HG03066 (cell line): Measurements from ENCODE around the gene TFE3.
"Not testable (repeated sequence)": the region's sequence is repeated elsewhere in the genome, so short reads cannot be mapped to it uniquely, and the experiment has no call there.

Source experiments
- ATAC-seq: cut with Tn5 transposase; IDR thresholded peaks from one replicate; pipeline ENCODE4 v1.9.1; 2021; ENCODE audit warnings: low read depth; ENCODE audit not compliant: unreplicated experiment

The TFE3 gene

DNA sequence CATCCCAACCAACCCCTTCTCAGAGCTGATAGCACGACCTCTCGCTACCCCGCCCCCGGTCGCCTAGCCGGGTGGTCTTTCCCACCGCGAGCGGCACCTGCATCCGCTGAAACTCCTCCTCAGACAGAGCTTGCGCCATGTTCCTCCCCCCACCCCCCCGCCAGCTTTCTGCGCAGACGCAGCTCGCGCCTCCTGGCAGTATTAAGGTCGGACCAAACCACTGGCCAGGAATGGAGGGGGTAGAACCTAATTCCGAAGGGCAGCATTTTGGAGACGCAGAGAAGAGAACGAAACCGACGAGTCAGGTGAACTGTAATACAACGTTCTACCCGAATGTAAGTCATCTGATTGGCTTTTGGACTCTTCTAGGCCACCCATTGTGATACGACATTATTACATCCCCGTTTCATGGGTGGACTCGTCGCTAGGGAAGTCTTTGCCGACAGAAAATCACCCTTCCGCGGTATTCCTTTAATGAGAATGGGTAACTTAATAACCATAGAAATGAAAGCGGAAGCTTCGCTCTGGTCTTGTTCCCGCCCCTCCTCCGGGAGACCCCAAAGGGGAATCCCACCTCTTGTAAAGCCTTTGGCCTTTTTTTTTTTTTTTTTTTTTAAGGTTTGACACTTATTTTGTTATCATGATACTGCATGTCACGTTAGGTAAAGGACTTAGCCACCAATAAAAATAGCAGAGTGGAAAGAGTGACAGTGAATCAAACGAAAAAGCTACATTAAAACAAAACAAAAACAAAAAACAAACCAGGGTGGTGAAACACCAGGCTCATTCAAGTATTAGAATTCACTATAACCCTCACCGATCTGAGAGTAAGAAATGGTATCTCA, 40.8 kb downstream of the TFE3 start, which contains the start of gene GRIPAP1:
Gene GRIPAP1, minus strand, starts transcription at position 174 of the 845 bp plus-strand sequence. Its CDS starts 35 bp downstream, at position 139.
- ATAC-seq = peak; percentile 71

DNA sequence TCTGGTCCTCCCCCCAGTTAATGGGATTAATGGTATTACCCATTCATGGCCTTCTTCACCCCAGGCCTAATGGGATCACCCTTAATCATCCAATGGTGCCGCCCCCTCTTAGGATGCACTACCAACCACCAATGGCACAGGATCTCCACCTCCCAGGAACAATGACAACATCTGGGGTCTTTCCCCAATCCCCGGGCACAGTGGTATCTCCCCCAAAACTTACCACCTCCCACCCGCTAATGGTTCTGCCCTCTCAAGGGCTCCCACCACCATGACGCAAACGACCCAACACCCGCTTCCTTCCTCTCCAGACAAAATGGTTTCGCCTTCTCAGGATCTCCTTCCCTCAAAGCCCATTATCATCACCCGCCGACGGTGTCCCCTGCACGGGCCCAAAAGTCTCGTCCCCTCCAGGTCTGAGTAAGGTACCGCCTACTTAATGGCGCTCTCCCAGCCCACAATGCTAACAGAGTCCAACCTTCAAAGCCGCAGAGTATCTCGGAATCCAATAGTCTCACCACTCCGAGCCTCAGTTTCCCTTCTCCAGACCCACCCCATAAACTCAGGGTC, 41.6 kb downstream of the TFE3 start:
- peak; percentile 38 for ATAC-seq

DNA sequence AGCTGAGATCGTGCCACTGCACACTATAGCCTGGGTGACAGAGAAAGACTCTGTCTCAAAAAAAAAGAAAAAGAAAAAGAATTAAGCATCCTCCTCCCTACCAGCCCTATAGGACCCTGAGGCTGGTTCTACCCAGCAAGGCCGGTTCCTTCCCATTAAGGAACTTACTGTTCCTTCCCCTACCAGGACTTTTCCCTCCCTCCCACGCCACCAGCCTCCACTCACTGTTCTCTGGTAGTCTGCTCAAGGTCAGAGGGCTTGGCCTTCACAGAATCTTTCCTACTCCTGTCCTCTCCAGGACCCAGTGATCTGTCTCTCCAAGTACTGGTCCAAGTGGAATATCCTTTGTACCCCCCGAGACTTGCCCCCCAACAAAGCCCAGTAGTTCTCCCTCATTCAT, 42.5 kb downstream of the TFE3 start:
- no peak for ATAC-seq

DNA sequence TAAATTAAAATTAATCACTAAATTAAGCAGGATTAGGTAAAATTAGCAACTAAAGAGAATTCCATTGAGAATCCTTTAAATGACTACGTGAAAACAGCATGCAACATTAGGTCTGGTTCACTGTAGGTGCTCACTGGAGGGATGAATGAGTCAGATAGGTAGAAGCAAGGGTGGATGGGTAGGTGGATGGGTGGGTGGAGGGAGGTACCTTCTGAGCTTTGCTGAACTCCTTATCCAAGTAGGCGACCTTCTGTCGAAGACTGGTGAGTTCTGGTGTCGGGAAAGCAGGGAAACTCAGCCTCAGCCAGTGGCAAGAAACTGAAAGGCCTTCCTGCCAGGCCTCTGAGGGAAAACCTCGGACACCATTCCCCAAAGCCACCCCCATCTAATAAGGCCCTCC, 44.1 kb downstream of the TFE3 start:
- ATAC-seq = no peak

DNA sequence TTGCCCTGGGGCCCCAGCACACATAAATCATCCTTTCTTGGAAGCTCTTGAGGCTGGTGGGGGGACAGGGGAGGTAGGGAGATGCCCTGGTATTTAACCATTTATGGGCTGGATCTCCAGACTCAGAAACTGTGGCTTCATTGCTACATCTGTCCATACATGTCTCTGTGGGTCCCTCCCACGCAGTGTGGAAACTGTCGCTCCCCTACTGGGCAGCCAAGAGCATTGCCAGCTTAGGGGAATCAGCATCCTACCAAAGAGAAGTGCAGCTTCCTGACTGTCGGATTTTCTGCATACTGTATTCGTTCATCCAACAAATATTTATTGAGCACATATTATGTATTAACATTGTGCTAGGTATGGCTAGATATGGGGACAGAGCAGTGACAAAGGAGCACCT, 44.8 kb downstream of the TFE3 start:
- no peak for ATAC-seq

DNA sequence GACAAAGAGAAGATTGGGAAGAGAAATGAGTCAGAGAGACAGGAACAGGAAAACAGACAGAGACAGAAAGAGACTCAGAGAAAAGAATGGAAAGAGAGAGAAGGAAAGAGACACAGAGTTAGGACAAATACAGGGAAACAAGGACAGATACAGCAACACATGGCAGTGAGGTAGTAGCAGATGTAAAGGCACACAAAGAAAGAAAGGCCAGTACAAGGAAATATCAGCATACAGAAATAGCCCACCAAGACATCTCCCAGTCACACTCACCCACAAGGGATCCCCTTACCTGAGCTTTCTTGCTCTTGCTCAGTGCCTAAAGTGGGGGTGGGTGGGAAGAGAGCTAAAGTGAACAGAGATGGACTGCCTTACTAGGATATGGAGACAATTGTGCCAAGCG, 45.3 kb downstream of the TFE3 start:
- ATAC-seq = no peak

DNA sequence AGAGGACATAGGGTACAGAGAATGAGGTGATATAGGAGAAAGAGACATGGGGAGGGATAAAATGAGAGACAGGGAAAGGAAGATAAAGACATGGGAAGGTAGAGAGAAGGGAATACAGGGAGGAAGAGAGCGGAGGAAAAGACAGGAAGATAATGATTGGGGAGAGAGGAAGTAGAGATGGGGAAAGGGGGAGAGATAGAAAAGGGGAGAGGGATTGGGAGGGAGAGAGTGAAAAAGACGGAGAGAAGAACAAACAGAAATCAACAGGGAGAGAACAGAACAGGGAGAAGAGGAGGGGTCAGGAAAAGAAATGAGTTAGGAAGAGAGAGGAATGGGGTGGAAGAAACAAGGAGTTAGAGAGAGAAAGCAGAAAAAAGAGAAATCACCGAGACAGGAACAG, 45.7 kb downstream of the TFE3 start:
- no peak for ATAC-seq

DNA sequence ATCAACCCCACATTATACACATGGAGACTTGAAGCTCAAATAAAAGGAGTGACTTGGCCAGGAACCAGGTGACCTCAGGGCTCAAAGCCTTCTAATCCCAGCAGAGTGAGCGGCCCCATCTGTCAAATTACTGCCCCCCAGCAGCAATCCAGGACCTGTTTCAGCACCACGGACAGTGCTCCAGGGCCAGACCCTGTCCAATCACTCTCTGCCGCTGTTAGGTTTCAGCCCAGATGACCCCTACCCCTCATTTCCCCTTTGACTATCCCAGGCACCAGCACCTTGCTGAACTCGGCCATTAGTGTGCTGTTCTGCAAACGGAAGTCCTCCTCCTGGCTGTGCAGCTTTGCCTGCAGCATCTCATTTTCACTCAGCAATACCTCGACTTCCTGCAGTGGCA, 46.2 kb downstream of the TFE3 start:
- no peak for ATAC-seq

DNA sequence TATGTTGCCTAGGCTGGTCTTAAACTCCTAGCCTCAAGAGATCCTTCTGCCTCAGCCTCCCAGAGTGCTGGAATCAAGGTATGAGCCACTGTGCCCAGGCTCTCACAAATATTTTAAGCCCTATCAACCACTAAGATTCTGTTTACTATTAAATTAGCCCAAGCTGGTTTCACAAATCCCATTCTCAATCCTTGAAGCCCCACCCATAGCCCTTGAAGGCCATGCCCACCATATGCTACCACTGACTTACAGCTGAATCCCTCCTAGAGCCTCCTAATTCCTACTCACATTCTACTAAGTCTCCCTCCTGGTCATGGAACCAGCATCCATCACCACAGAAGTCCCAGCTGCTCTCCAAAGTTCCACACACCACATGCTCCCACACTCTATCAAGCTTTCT, 50.8 kb downstream of the TFE3 start:
- ATAC-seq = no peak

DNA sequence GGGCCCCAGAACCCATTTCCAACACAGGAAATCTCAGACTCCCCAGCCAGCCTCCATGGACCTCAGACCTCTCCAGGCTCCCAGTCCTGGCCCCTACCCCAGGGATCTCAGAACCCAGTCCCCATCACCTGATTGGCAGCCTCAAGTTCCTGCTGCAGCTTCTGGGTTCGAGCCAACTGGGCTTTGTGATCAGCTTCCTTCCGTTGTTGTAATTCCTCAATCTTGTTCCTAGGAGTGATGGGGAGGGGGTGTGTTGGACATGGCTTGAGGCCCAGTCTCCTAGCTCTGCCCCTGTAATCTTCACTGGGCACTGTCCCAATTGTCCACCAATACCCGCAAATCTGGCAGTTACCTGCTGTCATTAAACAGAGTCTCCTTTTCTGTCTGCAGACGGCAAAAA, 53.7 kb downstream of the TFE3 start:
- no peak for ATAC-seq

DNA sequence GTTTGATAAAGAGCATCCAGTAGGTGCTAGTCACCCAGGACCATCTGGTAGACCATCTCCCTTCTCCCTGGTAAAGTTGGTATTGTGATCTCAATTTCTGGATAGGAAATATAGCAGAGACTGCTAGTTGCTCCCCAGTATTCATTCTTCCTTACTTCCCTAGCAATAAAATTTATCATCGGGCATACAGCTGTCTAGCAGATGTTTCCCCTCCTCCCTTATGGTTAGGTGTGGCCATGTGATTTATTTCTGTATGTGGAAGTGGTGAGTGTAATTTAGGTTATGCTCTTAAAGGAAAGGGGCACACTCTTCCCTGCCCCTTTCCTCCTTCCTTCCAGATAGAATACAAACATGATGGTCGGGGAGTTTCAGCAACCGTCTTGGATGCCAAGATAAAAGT, 59.3 kb downstream of the TFE3 start:
- ATAC-seq = no peak

DNA sequence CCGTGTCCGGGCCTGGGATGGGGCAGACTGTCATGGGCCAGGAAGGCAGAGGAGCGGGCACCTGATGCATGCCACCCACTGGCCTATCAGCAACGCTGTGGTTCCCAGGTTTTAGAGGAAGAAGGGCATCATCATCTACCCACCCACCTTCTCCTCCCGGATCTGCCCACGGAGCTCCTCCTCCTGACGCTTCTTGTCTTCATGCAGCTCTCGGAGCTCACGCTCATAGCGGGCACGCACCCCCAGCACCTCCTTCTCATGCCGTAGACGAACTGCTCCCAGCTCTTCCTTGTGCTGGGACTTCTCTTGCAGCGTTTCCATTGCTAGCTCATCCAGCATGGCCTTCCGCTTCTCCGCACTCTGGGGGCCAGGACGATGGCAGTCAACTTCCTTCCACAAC, 60.1 kb downstream of the TFE3 start:
- no peak for ATAC-seq

DNA sequence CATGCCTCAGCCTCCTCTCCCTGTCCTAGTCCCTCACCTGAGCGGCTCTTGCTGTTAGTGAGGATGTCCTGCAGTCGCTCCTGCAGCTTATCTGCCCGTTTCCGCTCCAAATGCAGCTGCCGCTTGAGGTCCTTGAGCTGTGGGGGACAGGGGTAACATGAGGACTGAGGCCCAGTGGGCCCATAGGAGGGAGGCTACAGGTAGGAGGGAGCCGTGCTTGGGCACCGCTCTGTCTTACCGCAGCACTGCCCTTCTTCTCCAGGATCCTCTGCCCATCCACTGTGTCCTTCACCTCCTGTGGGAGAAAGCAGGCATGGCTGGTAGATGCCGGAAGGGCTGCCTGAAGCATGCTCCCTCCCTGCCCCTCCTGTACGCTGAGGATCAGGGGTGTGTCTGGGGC, 62.0 kb downstream of the TFE3 start:
- ATAC-seq = no peak

DNA sequence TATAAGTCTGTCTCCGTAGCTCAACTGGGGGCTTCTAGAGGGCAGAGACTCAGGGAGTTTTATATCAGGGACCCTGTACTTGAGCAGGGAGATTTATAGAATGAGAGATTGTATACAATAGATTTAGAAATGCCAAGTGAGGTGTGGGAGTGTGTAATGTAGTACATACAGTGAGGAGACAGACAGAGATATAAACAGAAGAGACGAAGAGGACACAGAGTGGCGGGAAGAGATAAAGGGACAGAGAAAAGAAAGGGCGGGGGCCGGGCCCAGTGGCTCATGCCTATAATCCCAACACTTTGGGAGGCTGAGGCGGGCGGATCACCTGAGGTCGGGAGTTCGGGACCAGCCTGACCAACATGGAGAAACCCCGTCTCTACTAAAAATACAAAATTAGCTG, 62.8 kb downstream of the TFE3 start:
- ATAC-seq = not testable (repeated sequence)
